Measurements from ENCODE around the gene LIMA1.
"Not testable (repeated sequence)": the region's sequence is repeated elsewhere in the genome, so short reads cannot be mapped to it uniquely, and the experiment has no call there.

- TF ChIP-seq CTCF (IDR thresholded peaks at IDR 0.05); EZH2 (IDR thresholded peaks at IDR 0.05; ENCODE audit: borderline replicate concordance, insufficient read depth, low read depth, low read length, poor library complexity, severe bottlenecking): not testable (repeated sequence)
Measured at GRCh38 chr12:50311858-50312609, 28.7 kb upstream of the LIMA1 start.
